DND-41 (cell line): ENCODE results near the gene CRHR2.

ENCODE experiments used
- ATAC-seq: fragments of 200-7000 bp; cut with Tn5 transposase; 3 replicates; pipeline ENCODE4 v1.9.1; 2021; ENCODE audit warnings: low read depth; ENCODE audit not compliant: insufficient read depth
- DNase-seq: peaks from one replicate; pipeline ENCODE4 v3.0.0-alpha.2; 2020
- H2AFZ ChIP-seq: 2 replicates; pipeline ENCODE4 v1.6.0; 2012; ENCODE audit warnings: low read depth, low read length
- H3K27ac ChIP-seq: 2 replicates; pipeline ENCODE4 v1.5.1; 2012; ENCODE audit warnings: low read length, inconsistent platforms
- H3K27me3 ChIP-seq: fragments of 200-600 bp; sonication (generic); 2 replicates; pipeline ENCODE4 v1.6.0; 2012; ENCODE audit warnings: low read length, mild to moderate bottlenecking, inconsistent platforms; ENCODE audit not compliant: insufficient read depth, poor library complexity
- H3K36me3 ChIP-seq: 2 replicates; pipeline ENCODE4 v1.5.1; 2012; ENCODE audit warnings: low read length, inconsistent platforms; ENCODE audit not compliant: insufficient read depth
- H3K4me1 ChIP-seq: 2 replicates; pipeline ENCODE4 v1.5.1; 2012; ENCODE audit warnings: mild to moderate bottlenecking, low read length; ENCODE audit not compliant: insufficient read depth
- H3K4me2 ChIP-seq: 2 replicates; pipeline ENCODE4 v1.6.0; 2012; ENCODE audit warnings: mild to moderate bottlenecking, moderate library complexity, low read length, inconsistent platforms; ENCODE audit not compliant: insufficient read depth
- H3K4me3 ChIP-seq, 2 experiments: fragments of 200-600 bp in 1 of 2; shearing (Covaris generic) in 1 of 2; 2 replicates each; pipeline ENCODE4 v1.5.1; 2012 to 2016; ENCODE audit warnings: inconsistent platforms in 2 of 2, low read length in 2 of 2, mild to moderate bottlenecking in 2 of 2, low read depth in 1 of 2, moderate library complexity in 1 of 2
- H3K79me2 ChIP-seq: 2 replicates; pipeline ENCODE4 v1.6.0; 2012; ENCODE audit warnings: low read length, inconsistent platforms; ENCODE audit not compliant: insufficient read depth
- H3K9ac ChIP-seq: 2 replicates; pipeline ENCODE4 v1.6.0; 2012; ENCODE audit warnings: low read depth, mild to moderate bottlenecking, inconsistent platforms, low read length, moderate library complexity
- H3K9me3 ChIP-seq: 2 replicates; pipeline ENCODE4 v1.5.1; 2012; ENCODE audit warnings: low read length, moderate library complexity, mild to moderate bottlenecking, inconsistent platforms; ENCODE audit not compliant: insufficient read depth, severe bottlenecking
- H4K20me1 ChIP-seq: 2 replicates; pipeline ENCODE4 v1.6.0; 2012; ENCODE audit warnings: low read length; ENCODE audit not compliant: insufficient read depth
- CTCF ChIP-seq: IDR thresholded peaks from 2 replicates; pipeline ENCODE4 v1.5.1; 2012; ENCODE audit warnings: borderline replicate concordance, low read length, moderate library complexity, mild to moderate bottlenecking; ENCODE audit not compliant: poor library complexity, severe bottlenecking; ENCODE audit errors: extremely low read depth
- EZH2 ChIP-seq: IDR thresholded peaks from 3 replicates; pipeline ENCODE4 v1.6.1; 2012; ENCODE audit warnings: borderline replicate concordance, low read depth, mild to moderate bottlenecking, moderate library complexity, low read length, inconsistent platforms; ENCODE audit not compliant: severe bottlenecking

Gene CRHR2

GRCh38 chr7:30709549-30709948, 27.3 kb upstream of the CRHR2 start:
- H3K4me3 ChIP-seq = no peak overlapping the region
- no peak for TF ChIP-seq EZH2
- TF ChIP-seq CTCF = no peak
- DNase-seq = no peak

GRCh38 chr7:30708983-30709382, 26.7 kb upstream of the CRHR2 start:
- no peak for TF ChIP-seq EZH2
- TF ChIP-seq CTCF = no peak
- H2AFZ ChIP-seq = no peak overlapping the region
- ATAC-seq (no peak), DNase-seq (no peak)
- H3K27ac ChIP-seq = no peak overlapping the region
- H4K20me1 ChIP-seq = no peaks in the 10 kb centered on the region
- no peak overlapping the region for H3K9ac ChIP-seq
- no peaks in the 10 kb centered on the region for H3K4me1 ChIP-seq
- peaks cover 13% of the 10 kb centered on the region for H3K27me3 ChIP-seq
- H3K4me3 ChIP-seq = no peak overlapping the region
- H3K36me3 ChIP-seq = no peaks in the 10 kb centered on the region
- H3K4me2 ChIP-seq = no peak overlapping the region
- no peaks in the 10 kb centered on the region for H3K9me3 ChIP-seq
- no peaks in the 10 kb centered on the region for H3K79me2 ChIP-seq

More at GRCh38 chr7:30709549-30709948, 27.3 kb upstream of the CRHR2 start:
- no peaks in the 10 kb centered on the region for H4K20me1 ChIP-seq
- peaks cover 13% of the 10 kb centered on the region for H3K27me3 ChIP-seq
- no peak overlapping the region for H3K4me2 ChIP-seq
- H3K9ac ChIP-seq = no peak overlapping the region
- no peaks in the 10 kb centered on the region for H3K4me1 ChIP-seq
- no peak for ATAC-seq
- H3K27ac ChIP-seq = no peak overlapping the region
- H3K9me3 ChIP-seq = no peaks in the 10 kb centered on the region
- H3K79me2 ChIP-seq = no peaks in the 10 kb centered on the region
- H2AFZ ChIP-seq = no peak overlapping the region
- H3K36me3 ChIP-seq = no peaks in the 10 kb centered on the region

- no peak overlapping the region for H3K4me2 ChIP-seq
- no peak for TF ChIP-seq CTCF
- no peak for TF ChIP-seq EZH2
- no peak overlapping the region for H3K9ac ChIP-seq
- no peak overlapping the region for H2AFZ ChIP-seq
- peaks cover 13% of the 10 kb centered on the region for H3K27me3 ChIP-seq
- H3K79me2 ChIP-seq = no peaks in the 10 kb centered on the region
- no peak for ATAC-seq
- H3K4me3 ChIP-seq = no peak overlapping the region
- H3K36me3 ChIP-seq = no peaks in the 10 kb centered on the region
- no peaks in the 10 kb centered on the region for H4K20me1 ChIP-seq
- no peak for DNase-seq
- H3K27ac ChIP-seq = no peak overlapping the region
- H3K9me3 ChIP-seq = no peaks in the 10 kb centered on the region
- H3K4me1 ChIP-seq = no peaks in the 10 kb centered on the region
Measured at GRCh38 chr7:30708412-30708811, 26.2 kb upstream of the CRHR2 start.
